Fibroblast of lung (primary cell): ENCODE measurements around the gene ADCY4.

Source experiments
- EZH2 ChIP-seq: IDR thresholded peaks from 2 replicates; pipeline ENCODE4 v1.5.1; 2012; ENCODE audit warnings: low read length, control low read depth, mild to moderate bottlenecking; ENCODE audit errors: missing control alignments
- TF ChIP-seq, protein P1 (sequence below), 2 donors: IDR thresholded peaks in 1 of 2; conservative IDR thresholded peaks in 1 of 2; 1 replicate in 1 of 2; 2 replicates in 1 of 2; pipeline ENCODE4 v1.5.1; 2011 to 2012; ENCODE audit warnings: low read length in 2 of 2, control low read depth in 1 of 2, inconsistent platforms in 1 of 2, low read depth in 1 of 2, mild to moderate bottlenecking in 1 of 2

DNA sequence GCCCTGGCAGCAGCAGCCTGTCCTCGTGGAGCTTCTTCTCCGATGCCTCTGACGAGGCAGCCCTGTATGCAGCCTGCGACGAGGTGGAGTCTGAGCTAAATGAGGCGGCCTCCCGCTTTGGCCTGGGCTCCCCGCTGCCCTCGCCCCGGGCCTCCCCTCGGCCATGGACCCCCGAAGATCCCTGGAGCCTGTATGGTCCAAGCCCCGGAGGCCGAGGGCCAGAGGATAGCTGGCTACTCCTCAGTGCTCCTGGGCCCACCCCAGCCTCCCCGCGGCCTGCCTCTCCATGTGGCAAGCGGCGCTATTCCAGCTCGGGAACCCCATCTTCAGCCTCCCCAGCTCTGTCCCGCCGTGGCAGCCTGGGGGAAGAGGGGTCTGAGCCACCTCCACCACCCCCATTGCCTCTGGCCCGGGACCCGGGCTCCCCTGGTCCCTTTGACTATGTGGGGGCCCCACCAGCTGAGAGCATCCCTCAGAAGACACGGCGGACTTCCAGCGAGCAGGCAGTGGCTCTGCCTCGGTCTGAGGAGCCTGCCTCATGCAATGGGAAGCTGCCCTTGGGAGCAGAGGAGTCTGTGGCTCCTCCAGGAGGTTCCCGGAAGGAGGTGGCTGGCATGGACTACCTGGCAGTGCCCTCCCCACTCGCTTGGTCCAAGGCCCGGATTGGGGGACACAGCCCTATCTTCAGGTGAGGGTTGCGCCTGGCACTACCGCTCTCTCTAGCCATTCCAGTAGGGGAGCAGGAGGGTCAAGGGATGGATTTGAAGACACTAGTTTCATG, 35.2 kb upstream of the ADCY4 start:
- no peak for TF ChIP-seq EZH2
- TF ChIP-seq, protein P1, sequence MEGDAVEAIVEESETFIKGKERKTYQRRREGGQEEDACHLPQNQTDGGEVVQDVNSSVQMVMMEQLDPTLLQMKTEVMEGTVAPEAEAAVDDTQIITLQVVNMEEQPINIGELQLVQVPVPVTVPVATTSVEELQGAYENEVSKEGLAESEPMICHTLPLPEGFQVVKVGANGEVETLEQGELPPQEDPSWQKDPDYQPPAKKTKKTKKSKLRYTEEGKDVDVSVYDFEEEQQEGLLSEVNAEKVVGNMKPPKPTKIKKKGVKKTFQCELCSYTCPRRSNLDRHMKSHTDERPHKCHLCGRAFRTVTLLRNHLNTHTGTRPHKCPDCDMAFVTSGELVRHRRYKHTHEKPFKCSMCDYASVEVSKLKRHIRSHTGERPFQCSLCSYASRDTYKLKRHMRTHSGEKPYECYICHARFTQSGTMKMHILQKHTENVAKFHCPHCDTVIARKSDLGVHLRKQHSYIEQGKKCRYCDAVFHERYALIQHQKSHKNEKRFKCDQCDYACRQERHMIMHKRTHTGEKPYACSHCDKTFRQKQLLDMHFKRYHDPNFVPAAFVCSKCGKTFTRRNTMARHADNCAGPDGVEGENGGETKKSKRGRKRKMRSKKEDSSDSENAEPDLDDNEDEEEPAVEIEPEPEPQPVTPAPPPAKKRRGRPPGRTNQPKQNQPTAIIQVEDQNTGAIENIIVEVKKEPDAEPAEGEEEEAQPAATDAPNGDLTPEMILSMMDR (conservative IDR thresholded peaks at IDR 0.05 in 1 of 2, IDR thresholded peaks at IDR 0.05 in 1 of 2; ENCODE audit: low read depth in 1 of 2, low read length in 2 of 2): no peak
